Measurements from ENCODE around the gene TWIST2.

TWIST2 gene

DNA sequence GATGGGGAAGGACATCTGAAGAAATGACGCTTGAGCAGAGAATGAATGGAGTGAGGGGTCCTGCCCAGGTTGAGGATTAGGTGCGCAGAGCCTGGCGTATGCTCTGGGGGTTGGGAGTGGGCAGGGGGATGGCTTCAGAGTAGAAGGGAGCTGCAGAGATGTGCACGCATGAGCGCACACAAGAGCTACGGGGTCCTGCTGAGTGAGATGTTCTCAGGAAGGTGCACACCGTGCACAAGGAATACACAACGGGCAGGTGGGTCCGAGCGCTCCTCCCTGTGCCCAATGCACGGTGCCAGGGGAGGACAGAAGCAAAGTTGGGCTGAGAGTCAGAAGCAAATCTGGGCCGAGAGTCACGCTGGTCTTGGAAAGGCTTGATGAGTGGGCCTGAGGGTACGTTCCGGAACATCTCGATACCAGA lies 25.5 kb downstream of the TWIST2 start:
- DNase-seq: no peak

DNA sequence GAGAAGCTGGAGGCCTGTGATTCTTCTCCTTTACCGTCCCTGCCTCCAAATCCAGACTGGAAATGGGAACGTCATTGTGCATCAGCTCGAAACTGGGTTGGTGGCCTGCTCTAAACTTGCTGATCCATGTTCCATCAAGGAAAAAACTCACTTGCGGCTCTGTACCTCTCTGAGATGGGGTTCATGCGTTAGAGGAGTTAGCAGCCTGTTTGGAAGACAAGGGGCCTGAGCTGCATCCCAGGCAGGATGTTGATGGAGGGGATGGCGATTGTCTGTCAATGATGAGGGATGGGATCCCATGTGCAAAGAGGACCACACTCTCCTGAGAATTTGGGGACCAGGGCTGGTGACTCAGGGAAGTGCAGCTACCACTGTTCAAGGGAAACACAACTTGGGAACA lies 26.0 kb downstream of the TWIST2 start:
- no peak for DNase-seq

DNA sequence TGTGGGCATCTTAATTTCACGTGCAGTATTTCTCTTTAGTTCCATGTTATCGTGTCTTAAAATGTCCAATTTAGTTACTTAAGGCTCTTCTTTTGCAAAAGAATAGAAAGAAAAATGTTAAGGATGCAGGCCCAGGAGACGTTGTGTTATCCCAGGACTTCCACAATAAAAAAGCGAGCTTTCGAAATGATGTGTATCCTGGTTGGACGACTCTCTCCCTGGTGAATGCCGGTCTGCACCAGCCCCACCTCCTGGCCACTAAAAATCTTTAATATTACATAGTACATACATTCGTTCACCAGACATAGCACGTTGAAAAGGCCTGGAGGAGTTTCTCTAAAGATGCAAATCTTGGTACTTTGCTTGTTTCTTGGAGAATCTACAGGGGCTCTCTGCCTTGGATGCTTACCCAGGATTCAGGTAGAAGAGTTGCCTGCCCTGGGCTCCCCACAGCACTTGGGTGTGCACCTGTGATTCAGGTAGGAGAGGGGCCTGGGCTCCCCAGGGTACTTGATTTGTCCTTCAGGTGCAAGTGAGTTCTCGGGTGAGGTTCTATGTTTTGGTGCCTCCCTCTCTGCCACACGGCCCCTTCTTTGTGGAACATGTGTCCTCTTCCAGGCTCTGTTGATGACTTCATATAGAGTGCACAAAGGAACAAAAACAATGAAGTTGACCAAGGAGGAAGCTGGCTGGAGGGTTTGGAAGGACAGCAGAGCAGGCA lies 26.6 kb downstream of the TWIST2 start:
- DNase-seq: no peak

- no peak for DNase-seq
These were observed 27.2 kb downstream of the TWIST2 start for GRCh38 chr2:238875101-238875470.

GRCh38 chr2:238875471-238876231 lies 27.8 kb downstream of the TWIST2 start:
- DNase-seq: no peak

DNA sequence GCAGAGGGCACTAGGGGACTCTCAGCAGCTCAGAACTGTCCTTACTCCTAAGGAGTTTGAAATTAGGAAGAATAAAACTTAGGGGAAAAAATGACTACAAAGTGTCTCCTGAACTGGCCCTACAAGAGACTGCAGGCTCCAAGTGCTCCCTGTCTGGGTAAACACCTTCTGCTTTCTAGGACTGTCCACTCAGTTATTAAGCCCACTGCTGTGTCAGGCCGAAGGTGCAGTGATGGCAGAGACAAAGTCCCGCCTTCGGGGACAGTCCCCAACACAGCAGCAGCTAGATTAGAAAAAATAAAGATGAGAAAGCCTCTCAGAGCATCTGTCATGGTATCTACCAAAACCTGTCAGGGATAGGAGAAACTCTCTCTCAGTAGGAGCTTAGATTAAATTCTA lies 28.3 kb downstream of the TWIST2 start:
- DNase-seq: no peak

DNA sequence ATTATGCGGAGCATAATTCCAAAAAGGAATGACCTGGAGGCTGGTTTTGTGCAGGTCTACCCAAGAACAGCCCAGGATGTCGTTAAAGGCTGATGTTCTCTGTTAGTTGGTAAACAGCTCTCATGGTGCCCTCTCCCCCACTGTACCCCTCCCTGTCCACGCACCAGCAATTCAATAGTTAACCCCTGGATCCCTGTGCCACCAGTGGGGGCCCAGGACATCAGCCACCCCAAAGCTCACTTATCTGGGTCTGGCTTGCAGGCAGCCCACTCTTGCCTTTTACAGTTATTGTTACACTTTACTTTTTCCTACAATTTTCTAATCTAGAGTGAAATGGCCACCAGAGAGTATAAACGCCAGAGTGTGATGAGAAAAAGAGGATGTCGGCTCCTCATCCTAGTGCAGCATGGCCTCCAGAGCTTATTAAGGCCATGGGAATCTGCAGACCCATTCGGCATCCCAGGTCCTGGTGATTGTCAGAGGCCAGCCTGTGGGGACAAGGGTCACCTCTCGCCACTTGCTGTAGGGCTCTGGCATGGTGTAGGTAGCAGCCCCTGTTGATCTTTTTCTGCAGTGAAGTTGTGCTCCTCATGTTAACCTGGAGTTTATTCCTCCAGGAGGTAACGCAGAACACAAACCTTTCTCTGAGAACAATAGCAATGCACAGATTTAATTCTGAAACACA lies 30.3 kb downstream of the TWIST2 start:
- DNase-seq: no peak

DNA sequence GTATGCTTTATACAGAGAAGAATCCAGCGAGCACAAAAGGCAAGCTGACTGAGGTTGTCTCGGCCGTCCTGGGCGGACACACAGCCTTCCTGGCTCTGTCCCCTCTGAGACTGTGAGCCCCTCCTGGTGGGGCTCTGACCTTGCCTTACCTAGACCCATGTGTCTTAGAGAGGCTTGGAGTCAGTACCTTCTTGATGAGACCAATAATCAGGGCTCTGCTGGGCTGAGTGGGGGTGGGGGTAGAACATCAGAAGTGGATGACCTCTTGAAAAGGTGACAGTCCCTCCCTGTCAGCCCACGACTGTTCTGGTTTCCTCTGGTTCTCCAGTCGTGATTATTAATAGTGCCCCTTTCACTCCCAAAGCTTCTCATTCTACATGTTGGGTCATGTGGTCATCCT lies 31.2 kb downstream of the TWIST2 start:
- no peak for DNase-seq

DNA sequence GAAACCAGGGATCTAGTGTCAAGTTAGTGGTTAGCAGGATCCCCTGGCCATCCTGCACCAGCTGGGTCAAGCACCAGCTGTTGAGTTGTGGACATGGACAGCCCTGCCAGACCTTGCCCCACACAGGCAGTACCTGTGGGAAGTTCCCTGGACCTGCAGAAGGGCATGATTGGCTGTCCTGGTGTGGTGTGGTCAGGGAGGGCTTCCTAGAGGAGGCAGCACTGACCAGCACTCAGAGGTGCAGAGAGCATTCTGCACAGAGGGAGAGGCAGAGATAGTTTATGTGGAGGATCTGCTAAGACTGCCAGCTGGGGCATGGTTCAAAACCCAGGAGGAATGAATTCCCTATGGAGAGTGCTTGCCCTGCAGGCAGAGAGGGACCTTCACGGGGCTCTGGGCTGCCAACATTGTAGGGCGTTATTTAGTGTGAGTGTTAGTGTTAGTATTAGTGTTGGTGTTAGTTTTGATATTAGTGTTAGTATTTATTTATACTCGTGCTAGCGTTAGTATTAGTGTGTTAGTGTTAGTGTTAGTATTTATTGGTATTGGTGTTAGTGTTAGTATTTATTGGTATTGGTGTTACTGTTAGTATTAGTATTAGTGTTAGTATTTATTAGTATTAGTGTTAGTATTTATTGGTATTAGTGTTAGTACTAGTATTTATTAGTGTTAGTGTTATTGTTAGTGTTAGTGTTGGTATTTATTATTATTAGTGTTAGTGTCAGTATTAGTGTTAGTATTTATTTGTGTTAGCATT lies 31.9 kb downstream of the TWIST2 start:
- no peak for DNase-seq

GRCh38 chr2:238881353-238882081 lies 33.6 kb downstream of the TWIST2 start:
- no peak for DNase-seq

- no peak for DNase-seq
These were observed 34.3 kb downstream of the TWIST2 start for GRCh38 chr2:238882082-238882755.

GRCh38 chr2:238883421-238883901 lies 35.6 kb downstream of the TWIST2 start:
- no peak for DNase-seq

DNA sequence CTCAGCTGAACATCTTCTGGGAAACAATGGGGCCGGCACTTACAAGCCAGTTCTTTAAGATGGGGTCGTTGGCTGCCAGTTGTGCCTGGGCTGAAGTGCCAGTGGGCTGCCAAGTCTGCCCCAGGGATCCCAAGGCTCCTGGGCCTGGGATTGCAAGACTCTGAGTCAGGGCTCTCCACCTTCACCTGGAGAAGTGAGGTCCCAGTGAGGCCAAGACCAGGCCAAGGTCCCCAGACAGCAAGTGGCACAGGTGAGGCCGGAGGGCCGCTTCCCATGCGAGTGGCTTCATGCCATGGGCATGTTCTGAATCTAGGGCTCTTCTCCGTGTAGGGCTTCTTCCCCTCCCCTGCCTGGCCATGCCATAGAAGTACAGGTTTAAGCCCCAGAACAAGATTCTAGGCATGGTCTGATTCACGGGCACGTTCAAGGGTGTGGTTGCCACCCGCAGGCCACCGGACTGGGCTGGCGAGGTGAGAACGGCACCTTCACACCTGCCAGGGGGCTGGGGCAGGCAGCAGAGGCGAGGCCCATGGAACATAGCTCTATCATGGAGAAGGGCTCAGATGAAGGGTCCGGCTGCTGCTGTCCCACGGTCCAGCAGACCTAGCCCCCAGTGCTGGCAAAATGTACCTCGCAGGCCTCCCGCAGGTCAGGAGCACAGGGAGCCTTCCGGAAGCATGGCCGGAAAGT lies 36.4 kb downstream of the TWIST2 start:
- DNase-seq: no peak

- DNase-seq: no peak
These were observed 37.0 kb downstream of the TWIST2 start for GRCh38 chr2:238884812-238885408.

GRCh38 chr2:238886453-238887094 lies 38.7 kb downstream of the TWIST2 start:
- no peak for DNase-seq

- DNase-seq: no peak
These were observed 39.7 kb downstream of the TWIST2 start for GRCh38 chr2:238887616-238888015.

DNA sequence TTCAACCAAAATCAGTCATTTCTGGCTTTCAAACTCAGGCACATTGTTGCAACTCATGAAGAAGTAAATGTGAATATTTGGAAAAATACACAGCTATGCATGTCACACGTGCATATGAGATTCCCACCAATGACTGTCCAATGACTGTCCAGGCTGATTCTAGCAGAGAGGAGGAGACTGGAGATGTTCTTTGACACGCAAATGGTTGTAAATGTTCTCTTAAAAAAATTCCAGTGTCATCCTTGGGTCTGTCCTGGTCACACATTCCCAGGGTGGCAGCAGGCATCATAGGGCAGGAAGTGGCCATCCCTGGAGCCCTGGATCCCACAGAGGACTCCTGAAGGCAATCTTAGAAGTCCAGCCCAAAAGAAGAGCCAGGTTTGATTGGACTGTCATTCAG lies 40.9 kb downstream of the TWIST2 start:
- DNase-seq: no peak

DNA sequence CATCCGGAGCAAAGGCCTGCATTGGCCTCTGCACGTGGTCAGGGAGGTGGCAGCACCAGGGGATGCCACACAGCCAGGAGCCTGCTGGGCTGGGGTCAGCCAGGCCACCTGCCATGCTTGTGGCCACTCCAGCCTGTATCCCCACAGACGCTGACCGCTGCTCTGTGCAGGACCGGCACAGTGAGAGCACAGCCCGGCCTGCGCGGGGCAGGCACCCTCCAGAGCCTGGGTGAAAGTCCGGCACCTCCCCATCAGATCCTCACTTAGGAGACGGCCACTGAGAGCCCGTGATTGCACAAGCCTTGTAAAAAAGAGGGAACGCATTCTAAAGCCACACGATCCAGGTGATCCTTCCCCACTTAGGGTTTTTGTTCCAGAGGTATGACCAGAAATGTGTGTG lies 42.2 kb downstream of the TWIST2 start:
- no peak for DNase-seq

- DNase-seq: no peak
These were observed 43.0 kb downstream of the TWIST2 start for GRCh38 chr2:238890618-238891456.
